ENCODE measurements around the gene PBXIP1. TPM values are rescaled to one million over a fixed set of nuclear protein-coding genes. Genes with fewer than 3 reads are reported as not detected.
"Not testable (repeated sequence)": the region's sequence is repeated elsewhere in the genome, so short reads cannot be mapped to it uniquely, and the experiment has no call there.

PBXIP1 gene
- total and polyA plus RNA-seq, 2 of the 13 experiments (the other 11 are each of a cell fraction or from before 2014, with no cell fraction given): 16.3 to 31.9 TPM

DNA sequence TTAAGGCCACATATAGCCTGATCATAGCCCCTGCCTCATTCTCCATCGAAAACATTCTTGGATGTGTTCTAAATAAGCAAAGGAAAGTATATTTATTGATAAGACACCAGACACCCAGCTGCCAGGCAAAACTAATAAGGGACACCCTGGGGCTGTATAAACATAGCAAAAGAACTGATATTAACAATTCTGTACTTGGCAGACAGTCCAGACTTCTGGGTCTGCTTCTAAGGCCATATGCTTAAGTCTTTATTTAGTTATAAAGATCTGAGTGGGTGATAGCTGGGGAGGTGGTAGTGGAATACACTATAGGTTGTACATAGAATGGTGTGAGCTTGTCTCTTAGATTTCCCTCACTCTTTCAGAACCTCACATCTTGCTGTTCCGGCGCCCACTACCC, 22.5 kb upstream of the PBXIP1 start (continued):
- TF ChIP-seq, protein P1, sequence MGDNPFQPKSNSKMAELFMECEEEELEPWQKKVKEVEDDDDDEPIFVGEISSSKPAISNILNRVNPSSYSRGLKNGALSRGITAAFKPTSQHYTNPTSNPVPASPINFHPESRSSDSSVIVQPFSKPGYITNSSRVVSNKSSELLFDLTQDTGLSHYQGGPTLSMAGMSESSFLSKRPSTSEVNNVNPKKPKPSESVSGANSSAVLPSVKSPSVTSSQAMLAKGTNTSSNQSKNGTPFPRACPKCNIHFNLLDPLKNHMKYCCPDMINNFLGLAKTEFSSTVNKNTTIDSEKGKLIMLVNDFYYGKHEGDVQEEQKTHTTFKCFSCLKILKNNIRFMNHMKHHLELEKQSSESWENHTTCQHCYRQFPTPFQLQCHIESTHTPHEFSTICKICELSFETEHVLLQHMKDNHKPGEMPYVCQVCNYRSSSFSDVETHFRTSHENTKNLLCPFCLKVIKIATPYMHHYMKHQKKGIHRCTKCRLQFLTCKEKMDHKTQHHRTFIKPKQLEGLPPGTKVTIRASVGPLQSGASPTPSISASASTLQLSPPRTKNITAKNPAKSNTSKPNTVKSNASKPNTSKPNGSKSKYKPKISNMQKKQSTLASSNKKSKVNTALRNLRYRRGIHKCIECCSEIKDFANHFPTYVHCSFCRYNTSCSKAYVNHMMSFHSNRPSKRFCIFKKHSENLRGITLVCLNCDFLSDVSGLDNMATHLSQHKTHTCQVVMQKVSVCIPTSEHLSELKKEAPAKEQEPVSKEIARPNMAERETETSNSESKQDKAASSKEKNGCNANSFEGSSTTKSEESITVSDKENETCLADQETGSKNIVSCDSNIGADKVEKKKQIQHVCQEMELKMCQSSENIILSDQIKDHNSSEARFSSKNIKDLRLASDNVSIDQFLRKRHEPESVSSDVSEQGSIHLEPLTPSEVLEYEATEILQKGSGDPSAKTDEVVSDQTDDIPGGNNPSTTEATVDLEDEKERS (CRISPR knock-in tag; IDR thresholded peaks at IDR 0.05): no peak
- TF ChIP-seq, protein P2, sequence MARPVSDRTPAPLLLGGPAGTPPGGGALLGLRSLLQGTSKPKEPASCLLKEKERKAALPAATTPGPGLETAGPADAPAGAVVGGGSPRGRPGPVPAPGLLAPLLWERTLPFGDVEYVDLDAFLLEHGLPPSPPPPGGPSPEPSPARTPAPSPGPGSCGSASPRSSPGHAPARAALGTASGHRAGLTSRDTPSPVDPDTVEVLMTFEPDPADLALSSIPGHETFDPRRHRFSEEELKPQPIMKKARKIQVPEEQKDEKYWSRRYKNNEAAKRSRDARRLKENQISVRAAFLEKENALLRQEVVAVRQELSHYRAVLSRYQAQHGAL (CRISPR knock-in tag; IDR thresholded peaks at IDR 0.05; ENCODE audit: not compliant biosample characterization): no peak
- TF ChIP-seq SMARCC2 (IDR thresholded peaks at IDR 0.05) (no peak), PHF8 (CRISPR knock-in tag; IDR thresholded peaks at IDR 0.05) (no peak), ZNF710 (CRISPR knock-in tag; IDR thresholded peaks at IDR 0.05; ENCODE audit: borderline replicate concordance) (no peak), SP2 (CRISPR knock-in tag; IDR thresholded peaks at IDR 0.05) (no peak), ZNF687 (CRISPR knock-in tag; IDR thresholded peaks at IDR 0.05) (no peak), ZNF331 (CRISPR knock-in tag; IDR thresholded peaks at IDR 0.05) (no peak)

- H3K9me3 ChIP-seq (ENCODE audit: low read length); BruUV-seq (replicated peaks); H2AFZ ChIP-seq (ENCODE audit: low read length); H3K27ac ChIP-seq (ENCODE audit: extremely low read length, insufficient read depth, low read length); H3K27me3 ChIP-seq (ENCODE audit: control insufficient read depth in 1 of 2, insufficient read depth in 2 of 2, low read length in 2 of 2); FAIRE-seq; CTCF ChIA-PET (ENCODE audit: low intra/inter-chr PET ratio, low total read pairs); DNase-seq (ENCODE audit: low spot score); H3K4me3 ChIP-seq (replicated peaks in 1 of 3; ENCODE audit: insufficient read depth in 1 of 3, low read depth in 2 of 3, low read length in 3 of 3); H4K20me1 ChIP-seq (ENCODE audit: insufficient read depth, low read length); intact Hi-C loops (cut with micrococcal nuclease; ENCODE audit: unreplicated experiment); in situ Hi-C loops (cut with HindIII; ENCODE audit: extremely low pct_ligation_motif_present, low pct_unique_long_range_greater_than_20kb); ATAC-seq; H3K4me2 ChIP-seq (ENCODE audit: low read depth, low read length); H3K9ac ChIP-seq (ENCODE audit: insufficient read depth, low read depth, low read length): not testable (repeated sequence)
- POLR2A ChIA-PET: interaction anchor here (1.4 kb wide), 1 partner anchor 40 kb away, joined by 3 read pairs; no protein-coding TSS in a partner anchor
- WGBS (ENCODE audit: low lambda C conversion rate): 85% methylated on average over 3 of the region's 3 CpGs
- Histone ChIP-seq H3K36me3 (replicated peaks in 1 of 2; ENCODE audit: control insufficient read depth in 1 of 2, insufficient read depth in 2 of 2, low read length in 2 of 2) (peaks cover 2 to 18% of the 10 kb centered on the region in 2 experiments), H3K4me1 (ENCODE audit: insufficient read depth, low read length) (peaks cover 33% of the 10 kb centered on the region), H3K79me2 (ENCODE audit: insufficient read depth, low read length) (peaks cover 48% of the 10 kb centered on the region)
Observed at GRCh38 chr1:154977762-154978161, 21.9 kb upstream of the PBXIP1 start.
